DND-41 (cell line): Measurements from ENCODE around the gene EYA4.

ENCODE experiments used
- CTCF ChIP-seq: IDR thresholded peaks from 2 replicates; pipeline ENCODE4 v1.5.1; 2012; ENCODE audit warnings: borderline replicate concordance, low read length, moderate library complexity, mild to moderate bottlenecking; ENCODE audit not compliant: poor library complexity, severe bottlenecking; ENCODE audit errors: extremely low read depth
- EZH2 ChIP-seq: IDR thresholded peaks from 3 replicates; pipeline ENCODE4 v1.6.1; 2012; ENCODE audit warnings: borderline replicate concordance, low read depth, mild to moderate bottlenecking, moderate library complexity, low read length, inconsistent platforms; ENCODE audit not compliant: severe bottlenecking

GRCh38 chr6:133512410-133513016 lies 271.4 kb downstream of the EYA4 start:
- TF ChIP-seq CTCF: peak; percentile 65
- no peak for TF ChIP-seq EZH2
